ENCODE data around the gene OTOF.

- TF ChIP-seq POLR2AphosphoS5 (IDR thresholded peaks at IDR 0.05) (no peak), CTCF (IDR thresholded peaks at IDR 0.05 in 8 of 11, conservative IDR thresholded peaks at IDR 0.05 in 3 of 11) (no peak), POLR2A (IDR thresholded peaks at IDR 0.05) (no peak)
These were observed 11.4 kb upstream of the OTOF start for GRCh38 chr2:26489213-26489850.

Data from spleen (tissue), 7 donors.